PFSK-1 (cell line): ENCODE data around the gene BRSK2.

Source experiments
- POLR2AphosphoS5 ChIP-seq: IDR thresholded peaks from 2 replicates; pipeline ENCODE4 v1.6.1; 2012; ENCODE audit warnings: low read depth, mild to moderate bottlenecking, control low read depth, low read length, moderate library complexity
- SIN3A ChIP-seq: IDR thresholded peaks from 2 replicates; pipeline ENCODE4 v1.6.1; 2012; ENCODE audit warnings: mild to moderate bottlenecking, low read length, moderate library complexity, borderline replicate concordance; ENCODE audit not compliant: insufficient read depth
- TF ChIP-seq, protein P1 (sequence below), 2 experiments: IDR thresholded peaks; 2 replicates each; pipeline versions ENCODE4 v1.6.1 to v1.8.0; 2011 to 2012; ENCODE audit warnings: low read depth in 2 of 2, low read length in 2 of 2, control low read depth in 1 of 2, inconsistent platforms in 1 of 2, mild to moderate bottlenecking in 1 of 2, moderate library complexity in 1 of 2; ENCODE audit not compliant: insufficient read depth in 1 of 2

DNA sequence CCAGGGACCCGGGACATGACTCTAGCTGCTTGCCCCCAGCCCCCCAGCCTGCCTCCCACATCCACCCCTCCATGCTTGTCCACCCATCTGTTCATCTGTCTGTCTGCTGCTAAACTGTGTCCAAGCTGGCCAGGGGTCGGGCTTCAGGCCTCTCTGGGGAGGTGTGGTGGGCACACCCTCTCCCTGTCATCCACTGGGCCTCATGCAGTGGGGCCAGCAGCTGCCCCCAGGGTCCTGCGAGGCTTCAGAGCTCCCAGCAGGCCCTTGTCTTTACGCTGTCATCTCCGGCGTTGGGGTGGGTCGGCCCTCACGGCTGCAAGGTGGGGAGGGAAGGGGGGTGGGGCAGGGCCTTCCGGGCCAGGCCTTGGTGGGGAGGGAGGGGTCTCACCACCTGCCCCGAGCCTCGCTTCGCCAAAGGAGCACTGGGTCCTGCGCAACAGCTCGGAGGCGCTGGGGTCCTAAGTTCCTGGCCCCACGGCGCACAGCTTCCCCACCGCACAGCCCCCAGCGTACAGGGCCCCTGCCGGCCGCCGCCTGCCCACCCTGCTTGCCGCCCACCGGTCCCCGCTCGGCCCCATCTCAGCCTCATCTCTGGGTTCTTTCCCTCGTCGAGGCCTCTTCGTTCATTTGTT is 70.1 kb downstream of the BRSK2 start:
- TF ChIP-seq, protein P1, sequence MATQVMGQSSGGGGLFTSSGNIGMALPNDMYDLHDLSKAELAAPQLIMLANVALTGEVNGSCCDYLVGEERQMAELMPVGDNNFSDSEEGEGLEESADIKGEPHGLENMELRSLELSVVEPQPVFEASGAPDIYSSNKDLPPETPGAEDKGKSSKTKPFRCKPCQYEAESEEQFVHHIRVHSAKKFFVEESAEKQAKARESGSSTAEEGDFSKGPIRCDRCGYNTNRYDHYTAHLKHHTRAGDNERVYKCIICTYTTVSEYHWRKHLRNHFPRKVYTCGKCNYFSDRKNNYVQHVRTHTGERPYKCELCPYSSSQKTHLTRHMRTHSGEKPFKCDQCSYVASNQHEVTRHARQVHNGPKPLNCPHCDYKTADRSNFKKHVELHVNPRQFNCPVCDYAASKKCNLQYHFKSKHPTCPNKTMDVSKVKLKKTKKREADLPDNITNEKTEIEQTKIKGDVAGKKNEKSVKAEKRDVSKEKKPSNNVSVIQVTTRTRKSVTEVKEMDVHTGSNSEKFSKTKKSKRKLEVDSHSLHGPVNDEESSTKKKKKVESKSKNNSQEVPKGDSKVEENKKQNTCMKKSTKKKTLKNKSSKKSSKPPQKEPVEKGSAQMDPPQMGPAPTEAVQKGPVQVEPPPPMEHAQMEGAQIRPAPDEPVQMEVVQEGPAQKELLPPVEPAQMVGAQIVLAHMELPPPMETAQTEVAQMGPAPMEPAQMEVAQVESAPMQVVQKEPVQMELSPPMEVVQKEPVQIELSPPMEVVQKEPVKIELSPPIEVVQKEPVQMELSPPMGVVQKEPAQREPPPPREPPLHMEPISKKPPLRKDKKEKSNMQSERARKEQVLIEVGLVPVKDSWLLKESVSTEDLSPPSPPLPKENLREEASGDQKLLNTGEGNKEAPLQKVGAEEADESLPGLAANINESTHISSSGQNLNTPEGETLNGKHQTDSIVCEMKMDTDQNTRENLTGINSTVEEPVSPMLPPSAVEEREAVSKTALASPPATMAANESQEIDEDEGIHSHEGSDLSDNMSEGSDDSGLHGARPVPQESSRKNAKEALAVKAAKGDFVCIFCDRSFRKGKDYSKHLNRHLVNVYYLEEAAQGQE (IDR thresholded peaks at IDR 0.05; ENCODE audit: insufficient read depth in 1 of 2, low read depth in 2 of 2, low read length in 2 of 2): no peak
- TF ChIP-seq POLR2AphosphoS5 (no peak), SIN3A (no peak)
